Fibroblast of lung (primary cell): ENCODE results near the gene IRF2. TPM values are rescaled to one million over a fixed set of nuclear protein-coding genes. Genes with fewer than 3 reads are reported as not detected.
A peak's percentile ranks its signal among the peaks of the same experiment; 100 is the strongest.

ENCODE experiments used
- DNase-seq, 2 donors: peaks; one replicate each; pipeline versions ENCODE4 v3.0.0 to v3.0.0-alpha.2; 2010; ENCODE audit warnings: low read depth in 2 of 2
- H2AFZ ChIP-seq: 2 replicates; pipeline ENCODE4 v1.5.1; 2012; ENCODE audit warnings: low read length, control low read depth, inconsistent platforms
- H3K27ac ChIP-seq: 2 replicates; pipeline ENCODE4 v1.5.1; 2011; ENCODE audit warnings: low read length, control low read depth; ENCODE audit not compliant: insufficient read depth
- H3K27me3 ChIP-seq: 2 replicates; pipeline ENCODE4 v1.5.1; 2011; ENCODE audit warnings: mild to moderate bottlenecking, low read length; ENCODE audit not compliant: control insufficient read depth, insufficient read depth
- H3K36me3 ChIP-seq: 2 replicates; pipeline ENCODE4 v1.5.1; 2011; ENCODE audit warnings: low read length; ENCODE audit not compliant: control insufficient read depth, insufficient read depth
- H3K4me1 ChIP-seq: 2 replicates; pipeline ENCODE4 v1.5.1; 2011; ENCODE audit warnings: low read length; ENCODE audit not compliant: control insufficient read depth, insufficient read depth; ENCODE audit errors: extremely low read depth
- H3K4me2 ChIP-seq: 2 replicates; pipeline ENCODE4 v1.5.1; 2011; ENCODE audit warnings: low read length, control low read depth; ENCODE audit not compliant: insufficient read depth; ENCODE audit errors: extremely low read depth
- H3K4me3 ChIP-seq, 4 experiments: fragments of 200-600 bp in 1 of 4; sonication (generic) in 1 of 4; replicated peaks in 1 of 4; 2 replicates each; pipeline ENCODE4 v1.5.1; 2011 to 2016; ENCODE audit warnings: low read length in 4 of 4, low read depth in 3 of 4, mild to moderate bottlenecking in 3 of 4, control low read depth in 2 of 4, inconsistent platforms in 1 of 4, mixed read lengths in 1 of 4; ENCODE audit not compliant: insufficient read depth in 1 of 4; ENCODE audit errors: control extremely low read depth in 1 of 4
- H3K79me2 ChIP-seq: 2 replicates; pipeline ENCODE4 v1.5.1; 2012; ENCODE audit warnings: mild to moderate bottlenecking, low read length, inconsistent platforms; ENCODE audit not compliant: control insufficient read depth, insufficient read depth
- H3K9ac ChIP-seq: 2 replicates; pipeline ENCODE4 v1.5.1; 2011; ENCODE audit warnings: mild to moderate bottlenecking, low read length, control low read depth; ENCODE audit not compliant: insufficient read depth
- H3K9me3 ChIP-seq: 2 replicates; pipeline ENCODE4 v1.5.1; 2012; ENCODE audit warnings: low read depth, low read length; ENCODE audit not compliant: control insufficient read depth, insufficient read depth
- H4K20me1 ChIP-seq: 2 replicates; pipeline ENCODE4 v1.5.1; 2011; ENCODE audit warnings: low read length; ENCODE audit not compliant: control insufficient read depth, insufficient read depth; ENCODE audit errors: extremely low read depth
- EZH2 ChIP-seq: IDR thresholded peaks from 2 replicates; pipeline ENCODE4 v1.5.1; 2012; ENCODE audit warnings: low read length, control low read depth, mild to moderate bottlenecking; ENCODE audit errors: missing control alignments
- polyA plus RNA-seq, 2 donors: library from polyadenylated mRNA; depleted of rRNA in 1 of 2; stranded (reverse) in 1 of 2; unstranded in 1 of 2; fragments of >200 nt; gene quantifications; 2 replicates each; pipeline ENCODE4 v1.2.1, GENCODE V29; 2011 to 2012; ENCODE audit warnings: missing spikeins in 1 of 2
- total RNA-seq: library from RNA; depleted of rRNA; stranded (reverse); fragments of >200 nt; gene quantifications from 2 replicates; pipeline ENCODE4 v1.2.1, GENCODE V29; 2014
- TF ChIP-seq, protein P1 (sequence below), 2 donors: IDR thresholded peaks in 1 of 2; conservative IDR thresholded peaks in 1 of 2; 1 replicate in 1 of 2; 2 replicates in 1 of 2; pipeline ENCODE4 v1.5.1; 2011 to 2012; ENCODE audit warnings: low read length in 2 of 2, control low read depth in 1 of 2, inconsistent platforms in 1 of 2, low read depth in 1 of 2, mild to moderate bottlenecking in 1 of 2

Gene IRF2
- total and polyA plus RNA-seq, 2 donors (not counting 1 experiment from before 2014, with no cell fraction given): 30.9 to 42.3 TPM

DNA sequence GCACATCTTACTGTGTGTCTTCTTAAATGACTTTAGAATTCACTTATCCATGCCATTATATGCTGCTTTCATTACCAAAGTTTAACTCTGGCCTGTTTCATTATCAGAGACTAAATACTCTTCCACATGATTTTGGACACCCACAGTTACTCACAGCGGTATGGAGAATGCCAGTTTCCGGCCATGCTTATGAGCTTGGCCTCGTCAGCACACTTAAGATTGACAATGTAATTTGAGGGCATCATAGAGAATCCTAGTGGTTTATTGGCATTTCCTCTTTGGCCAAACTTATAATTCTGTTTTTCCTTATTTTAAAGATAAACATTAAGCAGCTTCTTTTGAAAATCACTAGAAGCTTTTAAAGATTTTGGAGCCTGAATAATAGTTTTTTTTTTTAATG lies 104.5 kb downstream of the IRF2 start:
- TF ChIP-seq EZH2: no peak
- TF ChIP-seq, protein P1, sequence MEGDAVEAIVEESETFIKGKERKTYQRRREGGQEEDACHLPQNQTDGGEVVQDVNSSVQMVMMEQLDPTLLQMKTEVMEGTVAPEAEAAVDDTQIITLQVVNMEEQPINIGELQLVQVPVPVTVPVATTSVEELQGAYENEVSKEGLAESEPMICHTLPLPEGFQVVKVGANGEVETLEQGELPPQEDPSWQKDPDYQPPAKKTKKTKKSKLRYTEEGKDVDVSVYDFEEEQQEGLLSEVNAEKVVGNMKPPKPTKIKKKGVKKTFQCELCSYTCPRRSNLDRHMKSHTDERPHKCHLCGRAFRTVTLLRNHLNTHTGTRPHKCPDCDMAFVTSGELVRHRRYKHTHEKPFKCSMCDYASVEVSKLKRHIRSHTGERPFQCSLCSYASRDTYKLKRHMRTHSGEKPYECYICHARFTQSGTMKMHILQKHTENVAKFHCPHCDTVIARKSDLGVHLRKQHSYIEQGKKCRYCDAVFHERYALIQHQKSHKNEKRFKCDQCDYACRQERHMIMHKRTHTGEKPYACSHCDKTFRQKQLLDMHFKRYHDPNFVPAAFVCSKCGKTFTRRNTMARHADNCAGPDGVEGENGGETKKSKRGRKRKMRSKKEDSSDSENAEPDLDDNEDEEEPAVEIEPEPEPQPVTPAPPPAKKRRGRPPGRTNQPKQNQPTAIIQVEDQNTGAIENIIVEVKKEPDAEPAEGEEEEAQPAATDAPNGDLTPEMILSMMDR (conservative IDR thresholded peaks at IDR 0.05 in 1 of 2, IDR thresholded peaks at IDR 0.05 in 1 of 2; ENCODE audit: low read depth in 1 of 2, low read length in 2 of 2): no peak
- no peaks in the 10 kb centered on the region for H3K4me1 ChIP-seq
- no peaks in the 10 kb centered on the region for H3K36me3 ChIP-seq
- H3K79me2 ChIP-seq: no peaks in the 10 kb centered on the region
- no peak overlapping the region for H3K4me2 ChIP-seq
- no peak overlapping the region for H3K27ac ChIP-seq
- H3K27me3 ChIP-seq: no peaks in the 10 kb centered on the region
- no peak overlapping the region for H3K4me3 ChIP-seq
- H3K9ac ChIP-seq: no peak overlapping the region
- no peaks in the 10 kb centered on the region for H3K9me3 ChIP-seq
- H2AFZ ChIP-seq: no peak overlapping the region
- peak in 1 of 2 donors; percentile 62 for DNase-seq
- no peaks in the 10 kb centered on the region for H4K20me1 ChIP-seq

- Histone ChIP-seq H3K4me2 (no peak overlapping the region), H4K20me1 (no peaks in the 10 kb centered on the region), H3K36me3 (no peaks in the 10 kb centered on the region), H3K9ac (no peak overlapping the region), H3K79me2 (no peaks in the 10 kb centered on the region), H3K4me3 (no peak overlapping the region), H3K27me3 (no peaks in the 10 kb centered on the region), H3K9me3 (no peaks in the 10 kb centered on the region), H3K27ac (no peak overlapping the region), H3K4me1 (no peaks in the 10 kb centered on the region), H2AFZ (no peak overlapping the region)
- TF ChIP-seq, protein P1 (conservative IDR thresholded peaks at IDR 0.05 in 1 of 2, IDR thresholded peaks at IDR 0.05 in 1 of 2; ENCODE audit: low read depth in 1 of 2, low read length in 2 of 2): no peak
- no peak for TF ChIP-seq EZH2
- no peak for DNase-seq
These were observed 105.6 kb downstream of the IRF2 start for GRCh38 chr4:184368731-184369130.

DNA sequence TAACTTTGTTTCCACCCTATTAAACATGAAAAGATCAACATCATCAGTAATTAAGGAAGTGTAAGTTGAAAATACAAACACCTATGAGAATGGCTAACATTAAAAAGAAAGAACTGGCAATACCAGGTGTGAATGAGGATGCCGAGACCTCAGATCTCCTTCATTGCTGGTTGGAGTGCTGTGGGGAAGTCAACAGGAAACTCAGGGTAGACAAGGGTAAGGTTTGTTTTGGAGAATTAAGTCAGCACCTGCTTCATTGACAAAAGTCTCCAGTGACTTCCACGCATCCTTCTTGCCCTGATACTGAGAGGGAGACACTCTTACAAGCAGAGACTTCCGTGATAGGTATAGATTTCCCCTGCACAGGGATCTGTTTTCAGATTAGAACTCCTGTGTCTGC lies 106.1 kb downstream of the IRF2 start:
- H3K4me3 ChIP-seq: no peak overlapping the region
- DNase-seq: no peak
- no peak for TF ChIP-seq EZH2
- TF ChIP-seq, protein P1 (conservative IDR thresholded peaks at IDR 0.05 in 1 of 2, IDR thresholded peaks at IDR 0.05 in 1 of 2; ENCODE audit: low read depth in 1 of 2, low read length in 2 of 2): no peak
- H3K4me1 ChIP-seq: no peaks in the 10 kb centered on the region
- no peaks in the 10 kb centered on the region for H3K36me3 ChIP-seq
- no peak overlapping the region for H3K27ac ChIP-seq
- H4K20me1 ChIP-seq: no peaks in the 10 kb centered on the region
- no peaks in the 10 kb centered on the region for H3K79me2 ChIP-seq
- no peak overlapping the region for H3K4me2 ChIP-seq
- H2AFZ ChIP-seq: no peak overlapping the region
- no peaks in the 10 kb centered on the region for H3K9me3 ChIP-seq
- no peak overlapping the region for H3K9ac ChIP-seq
- no peaks in the 10 kb centered on the region for H3K27me3 ChIP-seq
